GM12878 (cell line): ENCODE measurements around the gene CCN6. TPM values are rescaled to one million over a fixed set of nuclear protein-coding genes. Genes with fewer than 3 reads are reported as not detected.

Source experiments
- ATAC-seq: fragments of 200-7000 bp; cut with Tn5 transposase; 3 replicates; pipeline ENCODE4 v1.9.1; 2020; ENCODE audit warnings: mild to moderate bottlenecking, moderate library complexity
- BruUV-seq: library from RNA; stranded (reverse); fragments of 400-500 nt; replicated peaks from 2 replicates; lab custom pipeline; 2021; lab: Mats Ljungman, UMichigan
- CTCF ChIA-PET: fragments of 300-600 bp; sonication (Branson Sonifier 250); formaldehyde crosslinking; extraction: SDS; loops from one replicate; lab custom pipeline; 2021; ENCODE audit warnings: inconsistent platforms; lab: Yijun Ruan, JAX
- POLR2A ChIA-PET: fragments of 350-600 bp; formaldehyde crosslinking; extraction: SDS; loops from one replicate; lab custom pipeline; 2021; ENCODE audit warnings: inconsistent platforms; lab: Charles Lee
- RAD21 ChIA-PET: fragments of 300-600 bp; sonication (Branson Sonifier 250); formaldehyde crosslinking; loops from one replicate; lab custom pipeline; 2023; ENCODE audit warnings: antibody characterized with exemption; ENCODE audit not compliant: unreplicated experiment; lab: Charles Lee
- SMC1A ChIA-PET: fragments of 300-600 bp; sonication (Branson Sonifier 250); formaldehyde crosslinking; loops from one replicate; lab custom pipeline; 2023; ENCODE audit not compliant: unreplicated experiment, uncharacterized antibody; lab: Charles Lee
- DNase-seq: peaks from one replicate; pipeline ENCODE4 v3.0.0-alpha.2; 2011; ENCODE audit warnings: low read depth, low spot score
- FAIRE-seq: peaks from 3 replicates; lab custom pipeline; 2011; peaks lifted over from hg19 to GRCh38; lab: Jason Lieb, UNC
- H2AFZ ChIP-seq: 2 replicates; pipeline ENCODE4 v1.6.0; 2011; ENCODE audit warnings: low read depth, low read length, control low read depth; ENCODE audit not compliant: control insufficient read depth
- H3K27ac ChIP-seq: 2 replicates; pipeline ENCODE4 v1.5.1; 2011; ENCODE audit warnings: control low read depth; ENCODE audit not compliant: control insufficient read depth, insufficient read depth
- H3K27me3 ChIP-seq, 2 experiments: replicated peaks in 1 of 2; 2 replicates each; pipeline versions ENCODE4 v1.6.0 to v1.6.1; 2011; ENCODE audit warnings: low read length in 1 of 2; ENCODE audit not compliant: control insufficient read depth in 2 of 2, insufficient read depth in 2 of 2
- H3K36me3 ChIP-seq, 2 experiments: 2 replicates each; pipeline ENCODE4 v1.5.1; 2011; ENCODE audit warnings: low read length in 1 of 2; ENCODE audit not compliant: control insufficient read depth in 2 of 2, insufficient read depth in 2 of 2
- H3K4me1 ChIP-seq: 2 replicates; pipeline ENCODE4 v1.6.1; 2011; ENCODE audit warnings: mild to moderate bottlenecking, low read length, moderate library complexity, mixed read lengths; ENCODE audit not compliant: control insufficient read depth, insufficient read depth
- H3K4me2 ChIP-seq: 2 replicates; pipeline ENCODE4 v1.6.0; 2011; ENCODE audit warnings: control low read depth; ENCODE audit not compliant: control insufficient read depth, insufficient read depth
- H3K4me3 ChIP-seq: fragments of 200-600 bp; sonication (generic); 2 replicates; pipeline ENCODE4 v1.5.1; 2016
- H3K79me2 ChIP-seq: 2 replicates; pipeline ENCODE4 v1.6.0; 2011; ENCODE audit warnings: low read length; ENCODE audit not compliant: control insufficient read depth, insufficient read depth
- H3K9ac ChIP-seq: 2 replicates; pipeline ENCODE4 v1.8.0; 2011; ENCODE audit warnings: low read length, control low read depth, mixed read lengths; ENCODE audit not compliant: control insufficient read depth, insufficient read depth
- H3K9me3 ChIP-seq: replicated peaks from 3 replicates; pipeline ENCODE4 v1.5.1; 2011; ENCODE audit warnings: mild to moderate bottlenecking, low read length; ENCODE audit not compliant: control insufficient read depth, insufficient read depth
- H4K20me1 ChIP-seq: 2 replicates; pipeline ENCODE4 v1.6.0; 2011; ENCODE audit not compliant: control insufficient read depth, insufficient read depth
- ASH2L ChIP-seq: fragments of 300-600, 200-600 bp; sonication (generic); IDR thresholded peaks from 2 replicates; pipeline ENCODE4 v1.6.1; 2017; ENCODE audit warnings: low read depth, mild to moderate bottlenecking, borderline replicate concordance
- BHLHE40 ChIP-seq, 2 experiments: fragments of 450-650 bp in 1 of 2; IDR thresholded peaks; 2 replicates each; pipeline ENCODE4 v1.6.1; 2011 to 2017; ENCODE audit warnings: low read depth in 2 of 2, borderline replicate concordance in 1 of 2, improper control_type of control experiment in 1 of 2, low read length in 1 of 2, mild to moderate bottlenecking in 1 of 2
- EGR1 ChIP-seq, 2 experiments: IDR thresholded peaks; 1 replicate in 1 of 2; 2 replicates in 1 of 2; pipeline ENCODE4 v1.6.1; 2011 to 2012; ENCODE audit warnings: low read depth in 2 of 2, low read length in 2 of 2, borderline replicate concordance in 1 of 2, mild to moderate bottlenecking in 1 of 2, moderate library complexity in 1 of 2
- GABPA ChIP-seq: IDR thresholded peaks from 2 replicates; pipeline ENCODE4 v1.6.1; 2014; ENCODE audit warnings: antibody characterized with exemption, low read depth, mild to moderate bottlenecking, inconsistent platforms
- HDAC6 ChIP-seq: fragments of 200-600 bp; sonication (generic); IDR thresholded peaks from one replicate; pipeline ENCODE4 v1.8.0; 2017; ENCODE audit warnings: antibody characterized with exemption; ENCODE audit not compliant: unreplicated experiment
- IKZF2 ChIP-seq, 2 experiments: fragments of 450-650 bp; IDR thresholded peaks; 2 replicates each; pipeline ENCODE4 v1.6.1; 2017; ENCODE audit warnings: mild to moderate bottlenecking in 2 of 2, moderate library complexity in 2 of 2
- NFYA ChIP-seq: IDR thresholded peaks from 2 replicates; pipeline ENCODE4 v1.6.1; 2011; ENCODE audit warnings: low read depth, mild to moderate bottlenecking, low read length, improper control_type of control experiment, borderline replicate concordance
- SMC3 ChIP-seq: IDR thresholded peaks from 2 replicates; pipeline ENCODE4 v1.6.1; 2011; ENCODE audit warnings: low read length, improper control_type of control experiment, borderline replicate concordance
- STAT1 ChIP-seq: fragments of 450-650 bp; conservative IDR thresholded peaks from 2 replicates; pipeline ENCODE4 v1.6.1; 2014; ENCODE audit warnings: antibody characterized with exemption, mild to moderate bottlenecking
- SUPT20H ChIP-seq: IDR thresholded peaks from 2 replicates; pipeline ENCODE4 v1.6.1; 2011; ENCODE audit warnings: low read depth, mild to moderate bottlenecking, low read length, moderate library complexity, borderline replicate concordance; ENCODE audit not compliant: control insufficient read depth
- USF2 ChIP-seq: IDR thresholded peaks from 2 replicates; pipeline ENCODE4 v1.6.1; 2011; ENCODE audit warnings: low read depth, low read length, improper control_type of control experiment, borderline replicate concordance
- ZBTB33 ChIP-seq: fragments of 450-650 bp; IDR thresholded peaks from 2 replicates; pipeline ENCODE4 v1.6.1; 2017; ENCODE audit warnings: mild to moderate bottlenecking
- WGBS: methylation state at CpG from one replicate; pipeline ENCODE4 v1.1.6; 2016; ENCODE audit warnings: low lambda C conversion rate; ENCODE audit not compliant: insufficient replicate concordance, insufficient coverage; ENCODE audit errors: missing lambda C conversion rate; 5-methylcytosine and 5-hydroxymethylcytosine counted together
- in situ Hi-C: fragments of 300-500 bp; cut with MboI; formaldehyde crosslinking; loops from 9 replicates; pipeline ENCODE4 v1.14.3; 2018; ENCODE audit warnings: mixed read lengths
- intact Hi-C: fragments of 100-400 bp; cut with micrococcal nuclease; formaldehyde crosslinking; loops from one replicate; pipeline ENCODE4 v1.14.2; 2022; ENCODE audit not compliant: unreplicated experiment
- polyA plus RNA-seq, 11 experiments: library from polyadenylated mRNA; depleted of rRNA in 4 of 11; unstranded in 6 of 11; stranded (reverse) in 5 of 11; fragments of >200 nt; fragmentation: Nextera tagmentation in 4 of 11; fragmentation: Illumina TruSeq in 1 of 11; extraction: Ambion mirVana in 4 of 11; extraction: Trizol in 1 of 11; gene quantifications; 1 replicate in 1 of 11; 2 replicates in 10 of 11; pipeline versions ENCODE4 v1.2.1 to v1.2.3, GENCODE V29; 2011 to 2016; ENCODE audit warnings: inconsistent platforms in 2 of 11, missing spikeins in 2 of 11, low read depth in 1 of 11
- total RNA-seq, 4 experiments: library from RNA; depleted of rRNA in 3 of 4; stranded (reverse); fragments of >200 nt in 3 of 4; fragmentation: Illumina TruSeq in 1 of 4; extraction: Trizol in 1 of 4; gene quantifications; 2 replicates each; pipeline versions ENCODE4 v1.2.1 to v1.2.3, GENCODE V29; 2013 to 2021

The CCN6 gene
- total and polyA plus RNA-seq, 10 of the 15 experiments (the other 5 are each of a cell fraction or from before 2014, with no cell fraction given) = 0.05 to 0.24 (median 0.19) TPM; not detected in 5

- ATAC-seq (no peak), FAIRE-seq (no peak), DNase-seq (no peak)
- Histone ChIP-seq H3K9ac (no peak overlapping the region), H3K9me3 (no peaks in the 10 kb centered on the region), H2AFZ (no peak overlapping the region), H3K27me3 (no peaks in the 10 kb centered on the region; a peak in 2 of 4 replicates), H4K20me1 (no peaks in the 10 kb centered on the region), H3K4me1 (no peaks in the 10 kb centered on the region), H3K4me3 (no peak overlapping the region), H3K36me3 (no peaks in the 10 kb centered on the region)
- ChIA-PET SMC1A (no interaction called here), CTCF (interaction anchor here (0.9 to 1.5 kb wide), 2 partner anchors 13 to 19 kb away, joined by 3 to 5 read pairs; no protein-coding TSS in a partner anchor), RAD21 (no interaction called here)
- intact Hi-C loops = no loop called here
- no peak for TF ChIP-seq HDAC6
- TF ChIP-seq SMC3 = no peak
- no peak for TF ChIP-seq NFYA
- no peak for TF ChIP-seq IKZF2 (IDR thresholded peaks at IDR 0.05)
- no peak for TF ChIP-seq SUPT20H
- no peak for TF ChIP-seq USF2
- TF ChIP-seq, all 136 proteins: peak for 0
- 93% methylated on average over 1 of the region's 1 CpG for WGBS
- no peaks in the 10 kb centered on the region for H3K79me2 ChIP-seq
- H3K4me2 ChIP-seq = no peak overlapping the region
- H3K27ac ChIP-seq = no peak overlapping the region
- in situ Hi-C loops = no loop called here
- BruUV-seq = no TSS peak
- POLR2A ChIA-PET = no interaction called here
Observed at GRCh38 chr6:112116221-112116620, 62.3 kb downstream of the CCN6 start.

GRCh38 chr6:112117554-112117953, 63.6 kb downstream of the CCN6 start:
- DNase-seq = no peak
- ChIA-PET SMC1A (no interaction called here), CTCF (interaction anchor here (1.2 kb wide), 1 partner anchor 46 kb away, joined by 3 read pairs; no protein-coding TSS in a partner anchor), POLR2A (no interaction called here), RAD21 (no interaction called here)
- Histone ChIP-seq H4K20me1 (no peaks in the 10 kb centered on the region), H2AFZ (no peak overlapping the region), H3K4me2 (no peak overlapping the region), H3K27ac (no peak overlapping the region), H3K4me3 (no peak overlapping the region), H3K4me1 (no peaks in the 10 kb centered on the region), H3K9ac (no peak overlapping the region), H3K36me3 (no peaks in the 10 kb centered on the region), H3K27me3 (no peaks in the 10 kb centered on the region; a peak in 2 of 4 replicates), H3K79me2 (no peaks in the 10 kb centered on the region), H3K9me3 (no peaks in the 10 kb centered on the region)
- FAIRE-seq = no peak
- ATAC-seq = no peak
- no TSS peak for BruUV-seq
- intact Hi-C loops (no loop called here), in situ Hi-C loops (no loop called here)
- WGBS = 0% methylated on average over 1 of the region's 1 CpG
- TF ChIP-seq GABPA = no peak
- no peak for TF ChIP-seq USF2
- TF ChIP-seq EGR1 (IDR thresholded peaks at IDR 0.05; ENCODE audit: borderline replicate concordance in 1 of 2, low read depth in 2 of 2, low read length in 2 of 2) = no peak
- no peak for TF ChIP-seq STAT1
- no peak for TF ChIP-seq BHLHE40 (IDR thresholded peaks at IDR 0.05; ENCODE audit: borderline replicate concordance in 1 of 2, low read depth in 2 of 2, low read length in 1 of 2)
- TF ChIP-seq ZBTB33 = no peak
- no peak for TF ChIP-seq ASH2L
